Stimulated activated CD4-positive, alpha-beta T cell treated with anti-CD3 and anti-CD28 coated beads, Interleukin-4, amount 100 ng/mL, for 4 hours (primary cell): Measurements from ENCODE around the gene TSPOAP1.
A peak's percentile ranks its signal among the peaks of the same experiment; 100 is the strongest.

Experiments
- DNase-seq, 2 experiments: peaks; one replicate each; pipeline ENCODE4 v3.0.0-alpha.2; 2020

The TSPOAP1 gene

DNA sequence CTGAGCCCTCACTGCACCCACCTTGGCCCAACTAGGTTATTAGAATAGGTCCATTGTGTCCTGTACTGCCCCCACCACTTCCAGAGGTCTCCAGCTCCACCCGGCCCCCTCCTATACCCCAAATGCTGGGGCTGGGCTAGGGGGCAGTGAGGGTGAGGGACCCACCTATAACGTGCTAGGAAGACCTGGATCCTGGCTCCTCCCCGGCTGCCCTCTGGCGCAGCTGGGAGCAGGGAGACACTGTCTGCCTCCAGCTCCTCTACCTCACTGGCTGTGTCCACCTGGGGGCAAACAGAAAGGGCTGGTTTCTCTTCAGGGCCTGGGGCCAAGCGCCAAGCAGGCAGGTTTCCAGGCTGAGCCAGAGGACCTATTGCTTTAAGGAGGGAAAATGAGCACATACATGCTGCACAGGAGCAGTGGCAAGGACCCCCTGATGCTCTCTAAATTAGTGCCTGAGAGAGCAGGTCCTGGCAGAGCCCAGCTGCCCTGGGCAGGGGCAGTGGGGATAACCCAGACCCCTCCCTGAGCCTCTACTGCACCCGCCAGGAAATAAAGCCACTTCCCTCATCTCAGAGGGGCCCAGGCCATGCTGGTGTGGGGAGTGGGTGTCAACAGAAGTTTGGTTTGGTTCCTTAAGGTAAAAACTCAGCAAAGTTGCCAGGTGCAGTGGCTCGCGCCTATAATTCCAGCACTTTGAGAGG lies 12.2 kb downstream of the TSPOAP1 start:
- DNase-seq: no peak

DNA sequence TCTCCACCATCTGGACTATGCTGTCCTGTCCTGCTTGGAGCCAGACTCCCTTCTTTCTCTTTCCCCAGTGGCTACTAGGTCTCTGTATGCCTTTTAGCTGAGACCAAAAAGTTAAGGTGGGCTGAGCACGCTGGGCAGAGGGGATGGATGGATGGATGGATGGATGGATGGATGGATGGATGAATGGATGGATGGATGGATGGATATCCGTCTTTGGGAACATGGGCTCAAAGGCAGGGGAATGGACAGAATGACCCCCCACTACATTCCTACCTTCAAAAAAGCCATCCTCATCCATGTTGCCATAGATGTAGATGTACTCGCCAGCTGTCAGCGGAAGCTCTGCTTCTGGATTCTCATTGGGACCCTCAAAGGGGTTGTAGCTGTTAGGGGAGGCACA lies 12.8 kb downstream of the TSPOAP1 start:
- no peak for DNase-seq

DNA sequence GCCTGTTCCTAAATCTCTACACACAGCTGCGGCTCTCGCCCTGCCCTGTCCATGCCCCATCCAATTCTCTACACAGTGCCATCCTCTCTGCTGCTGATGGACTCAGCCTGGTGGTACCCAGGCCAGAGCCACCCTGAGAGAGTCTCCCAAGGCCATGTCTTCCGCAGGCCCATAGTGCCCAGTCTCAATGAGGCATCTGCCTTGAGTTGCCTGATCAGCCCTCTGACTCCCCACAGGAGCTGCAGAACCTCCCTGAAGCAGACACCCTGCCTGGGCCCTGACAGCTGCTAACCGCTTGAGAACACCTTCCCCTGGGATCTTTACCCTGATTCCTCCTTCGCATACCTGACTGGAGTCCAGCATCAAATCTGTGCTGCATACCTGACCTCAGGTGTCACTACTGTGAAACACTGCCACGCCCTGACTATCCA lies 13.3 kb downstream of the TSPOAP1 start:
- DNase-seq: no peak

DNA sequence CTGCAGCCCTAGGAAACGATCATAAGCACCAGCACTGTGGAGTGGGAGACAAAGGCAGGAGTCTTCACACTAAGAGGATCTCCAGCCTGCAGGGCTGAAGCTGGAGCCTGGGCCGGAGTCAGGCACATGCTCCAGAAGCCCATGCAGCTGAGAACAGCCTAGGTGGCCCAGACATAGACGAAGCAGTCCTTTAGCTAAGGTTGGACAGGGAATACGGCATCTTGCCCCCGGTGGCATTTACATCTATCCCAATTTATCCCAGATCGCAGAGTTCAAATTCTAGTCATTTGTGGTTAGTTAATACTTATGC lies 13.9 kb downstream of the TSPOAP1 start:
- no peak for DNase-seq

DNA sequence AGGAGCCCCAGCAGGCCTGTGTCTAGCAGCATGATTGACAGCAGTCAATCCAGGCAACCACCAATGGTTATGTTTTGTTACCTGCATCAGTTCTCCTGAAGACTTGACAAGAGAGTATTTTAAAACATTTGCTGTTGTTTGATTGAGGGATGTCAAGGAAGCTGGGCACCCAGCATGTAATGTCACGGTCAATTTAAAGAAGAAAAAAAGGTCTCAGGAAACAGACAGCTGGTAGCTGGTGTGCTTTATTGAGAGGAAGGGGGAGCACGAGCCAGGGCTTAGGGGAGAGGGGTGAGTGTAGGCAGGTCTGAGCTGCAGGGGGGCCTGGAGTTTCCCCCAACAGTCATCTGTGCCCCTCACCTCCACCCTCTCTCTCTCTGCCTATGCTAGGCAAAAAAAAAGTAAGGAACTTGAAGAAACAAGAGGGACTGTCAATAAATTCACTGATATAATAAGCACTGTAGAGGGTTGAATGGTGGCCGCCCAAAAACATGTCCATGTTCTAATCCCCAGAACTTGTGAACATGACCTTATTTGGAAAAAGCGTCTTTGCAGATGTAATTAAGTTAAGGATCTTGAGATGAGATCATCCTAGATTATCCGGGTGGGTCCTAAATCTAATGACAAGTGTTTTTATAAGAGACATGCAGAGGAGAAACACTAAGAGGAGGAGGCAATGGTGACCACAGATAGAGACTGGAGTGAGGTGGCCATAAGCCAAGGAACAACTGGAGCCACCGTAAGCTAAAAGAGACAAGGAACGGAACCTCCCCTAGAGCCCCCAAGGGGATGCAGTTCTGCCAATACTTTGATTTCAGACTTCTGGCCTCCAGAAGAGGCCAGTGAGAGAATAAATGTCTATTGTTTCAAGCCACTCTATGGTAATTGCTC lies 14.5 kb downstream of the TSPOAP1 start:
- DNase-seq: no peak

DNA sequence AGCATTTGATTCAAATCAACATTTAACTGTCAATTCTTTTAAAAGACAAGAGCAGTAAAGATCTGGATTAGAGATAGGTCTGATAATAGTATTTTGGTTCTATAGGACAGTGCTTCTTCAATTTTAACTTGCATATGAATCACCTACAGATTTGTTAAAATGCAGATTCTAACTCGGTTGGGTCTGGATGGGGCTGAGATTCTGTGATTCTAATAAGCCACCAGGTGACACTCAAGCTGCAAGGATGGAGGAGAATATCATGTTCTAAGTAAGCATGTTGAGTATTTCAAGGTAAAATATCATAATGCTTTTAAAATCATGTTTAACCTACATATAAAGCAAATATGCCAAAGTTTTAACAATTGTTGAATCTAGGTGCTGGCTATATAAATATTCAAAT lies 15.8 kb downstream of the TSPOAP1 start:
- DNase-seq: no peak

DNA sequence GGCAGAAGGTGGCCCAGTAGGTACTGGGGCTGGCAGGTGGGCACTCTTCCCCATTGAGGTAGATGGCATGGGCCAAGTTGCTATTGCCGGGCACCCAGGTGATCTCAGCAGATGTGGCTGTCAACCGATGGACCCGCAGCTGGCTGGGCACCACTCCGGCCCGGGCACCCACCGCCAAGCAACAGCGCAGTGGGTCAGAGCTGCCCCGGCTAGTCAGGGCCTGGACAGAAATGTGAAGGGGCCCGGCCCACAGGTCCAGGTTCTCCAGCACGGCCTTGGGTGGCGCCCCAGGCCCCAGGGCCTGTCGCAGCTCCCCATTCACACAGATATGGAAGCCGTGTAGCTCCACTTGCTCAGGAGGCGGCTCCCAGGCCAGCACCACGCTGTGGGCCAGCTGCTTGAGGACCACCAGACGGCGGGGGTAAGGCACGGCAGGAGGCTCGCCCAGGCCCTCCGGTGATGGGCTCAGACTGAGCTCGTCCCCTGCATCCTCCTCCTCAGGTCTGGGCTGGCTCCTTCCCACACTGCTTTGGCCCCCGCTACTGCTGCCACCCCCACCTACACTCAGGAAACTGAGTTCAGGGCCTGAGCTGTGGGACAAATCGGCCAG lies 16.5 kb downstream of the TSPOAP1 start:
- no peak for DNase-seq

DNA sequence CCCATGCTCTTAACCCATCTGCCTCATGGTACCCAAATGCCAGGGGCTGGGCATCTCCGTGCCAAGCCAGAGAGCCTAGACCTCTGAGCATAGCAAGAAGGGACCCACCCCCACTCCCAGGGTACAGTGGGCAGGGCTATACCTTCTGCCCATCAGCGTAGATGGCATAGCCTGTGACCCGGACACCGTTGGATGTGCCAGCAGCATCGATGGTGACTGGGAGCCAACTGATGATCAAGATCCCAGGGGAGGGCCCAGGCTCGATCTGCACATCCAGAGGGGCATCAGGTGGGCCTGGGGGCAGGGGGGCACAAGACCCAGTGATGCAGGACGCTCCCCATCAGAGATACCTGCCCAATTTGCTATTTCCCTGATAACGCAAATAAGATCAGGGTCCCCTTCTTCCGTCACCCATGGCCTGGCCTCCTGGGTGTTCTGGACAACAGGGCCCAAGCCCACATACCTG lies 17.1 kb downstream of the TSPOAP1 start:
- no peak for DNase-seq

DNA sequence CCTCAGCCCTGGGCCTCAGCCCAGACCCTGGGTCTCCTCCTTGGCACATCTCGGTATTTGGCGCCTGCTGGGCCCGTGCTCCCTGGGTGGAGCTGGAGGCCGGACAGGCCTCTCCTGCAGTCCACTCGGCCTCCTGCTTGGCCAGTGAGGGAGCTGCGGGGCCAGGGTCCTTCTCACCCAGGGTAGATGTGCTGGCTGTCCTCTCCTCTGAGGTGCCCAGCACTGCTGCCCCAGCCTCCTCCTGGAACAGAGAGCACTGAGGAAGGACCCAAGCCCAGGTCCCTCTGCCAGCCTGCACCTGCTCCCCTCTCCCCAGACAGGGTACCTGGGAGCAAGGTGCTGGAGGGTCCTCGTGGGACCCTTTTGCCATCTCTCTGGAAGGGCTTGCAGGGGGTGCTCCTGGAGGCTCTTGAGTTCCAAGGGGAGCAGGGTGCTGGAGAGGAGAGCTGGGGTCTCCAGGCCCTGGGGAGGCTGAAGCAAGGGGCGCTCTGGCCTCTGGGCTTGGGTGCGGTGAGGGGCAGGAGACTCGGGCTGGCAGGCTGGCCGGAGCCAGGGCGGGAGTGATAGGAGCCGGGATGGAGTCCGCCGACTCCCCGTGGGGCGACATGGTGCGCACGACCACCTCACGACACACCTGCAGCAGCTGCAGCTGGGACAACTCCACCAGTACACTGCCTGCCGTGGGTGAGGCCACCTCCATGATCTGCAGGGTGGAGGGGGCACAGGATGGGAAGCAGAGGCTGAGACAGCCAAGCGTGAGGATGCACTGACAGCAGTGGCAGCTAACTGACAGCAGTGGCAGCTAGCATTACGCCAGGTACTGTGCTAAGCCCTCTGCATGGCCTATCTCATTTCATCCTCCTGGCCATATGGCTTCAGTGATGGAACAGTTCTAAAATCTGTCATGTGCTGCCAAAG lies 17.8 kb downstream of the TSPOAP1 start:
- DNase-seq: no peak

DNA sequence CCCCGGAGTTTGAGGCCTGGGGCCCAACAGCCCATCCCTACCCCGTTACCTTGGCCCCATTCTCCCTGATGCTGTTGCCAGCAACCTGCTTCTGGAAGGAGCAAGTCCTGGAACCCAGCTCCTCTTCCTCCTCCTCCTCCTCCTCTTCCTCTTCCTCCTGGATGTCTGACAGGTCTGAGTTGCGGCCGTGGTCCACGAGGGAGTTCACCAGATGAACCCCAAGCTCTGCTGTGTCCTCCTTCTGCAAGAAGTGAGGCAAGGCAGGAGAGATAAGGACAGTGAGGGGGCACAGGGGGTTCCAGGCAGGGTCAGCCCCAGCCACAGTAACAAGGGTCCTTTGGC lies 18.7 kb downstream of the TSPOAP1 start:
- DNase-seq: no peak

DNA sequence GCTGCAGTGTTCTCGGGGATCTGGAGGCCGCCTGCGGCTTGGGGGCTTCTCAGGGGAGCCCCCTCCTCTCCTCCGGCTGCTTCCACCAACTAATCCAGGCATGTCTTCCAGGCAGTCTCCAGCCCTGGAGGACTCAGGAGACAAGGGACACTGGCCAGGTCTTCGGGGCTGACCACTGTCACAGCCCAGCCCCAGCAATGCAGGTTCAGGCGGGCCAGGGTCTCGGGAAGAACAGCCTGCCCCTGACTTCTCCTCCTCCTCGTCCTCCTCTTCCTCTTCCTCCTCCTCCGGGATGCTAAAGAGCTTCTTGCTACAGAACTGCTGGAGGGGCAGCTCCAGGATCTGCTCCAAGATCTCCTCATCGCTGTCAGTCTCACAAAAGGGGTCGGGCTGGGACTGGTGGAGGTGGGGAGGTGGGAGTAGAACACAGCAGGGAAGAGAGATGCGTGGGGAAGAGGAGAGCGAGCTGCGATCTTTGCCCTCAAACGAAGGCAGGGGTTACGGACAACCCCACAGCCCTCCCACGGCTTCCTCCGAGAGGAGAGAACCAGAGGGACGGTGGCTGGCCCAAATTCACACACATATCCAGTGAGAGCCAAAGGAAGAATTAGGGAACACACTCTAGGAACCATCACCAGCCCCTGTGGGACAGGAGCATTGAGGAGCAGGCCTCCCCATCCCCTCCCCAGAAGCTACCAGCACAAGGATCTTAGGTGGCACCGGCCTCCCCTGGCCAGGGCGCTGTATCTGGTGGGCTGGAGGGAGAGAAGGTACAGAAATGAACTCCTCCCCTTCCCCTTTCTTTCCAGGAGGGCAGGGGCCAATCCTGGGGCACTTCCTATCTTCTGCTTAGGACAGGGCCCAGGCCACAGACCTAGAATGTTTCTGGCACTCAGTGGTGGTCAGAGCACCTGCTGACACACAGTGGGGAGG lies 19.3 kb downstream of the TSPOAP1 start:
- no peak for DNase-seq

DNA sequence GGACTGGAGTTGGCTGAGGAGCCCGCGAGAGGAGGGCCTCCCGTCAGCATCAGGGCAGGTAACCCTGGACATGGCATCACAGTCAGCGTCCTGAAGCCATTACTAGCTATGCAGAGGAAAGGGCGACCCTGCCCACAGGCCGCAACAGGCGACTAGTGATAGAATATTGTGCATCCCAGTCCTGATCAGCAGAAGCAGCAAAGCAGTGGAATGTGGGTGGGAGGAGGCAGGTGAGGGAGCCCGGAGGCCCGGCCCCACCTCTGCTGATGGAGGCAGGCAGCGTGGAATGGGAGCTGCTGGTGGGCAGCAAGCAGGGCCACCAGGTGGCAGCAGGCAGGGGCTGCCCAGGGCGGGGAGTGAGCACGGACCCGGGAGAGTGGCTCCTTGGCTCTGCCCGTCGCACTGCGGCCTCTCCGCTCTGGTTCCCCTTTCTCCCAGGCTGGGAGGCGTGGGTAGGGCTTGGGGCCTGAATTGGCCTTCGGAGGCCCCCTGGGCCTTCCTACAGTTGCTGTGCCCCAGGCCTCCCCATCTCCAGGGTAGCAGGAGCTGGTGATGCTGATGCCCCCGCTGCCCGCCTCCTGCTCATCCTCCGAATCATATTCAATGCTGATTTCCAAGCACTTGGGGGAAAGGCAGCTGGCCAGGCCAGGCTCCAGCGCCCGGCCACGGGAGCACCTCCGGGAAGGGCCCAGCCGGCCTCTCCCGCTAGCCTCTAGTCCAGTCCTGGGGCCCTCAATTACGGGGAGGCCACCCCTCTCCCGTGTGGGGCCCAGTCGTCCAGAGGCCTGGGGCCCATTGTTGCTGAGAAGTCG lies 20.2 kb downstream of the TSPOAP1 start:
- DNase-seq: no peak

DNA sequence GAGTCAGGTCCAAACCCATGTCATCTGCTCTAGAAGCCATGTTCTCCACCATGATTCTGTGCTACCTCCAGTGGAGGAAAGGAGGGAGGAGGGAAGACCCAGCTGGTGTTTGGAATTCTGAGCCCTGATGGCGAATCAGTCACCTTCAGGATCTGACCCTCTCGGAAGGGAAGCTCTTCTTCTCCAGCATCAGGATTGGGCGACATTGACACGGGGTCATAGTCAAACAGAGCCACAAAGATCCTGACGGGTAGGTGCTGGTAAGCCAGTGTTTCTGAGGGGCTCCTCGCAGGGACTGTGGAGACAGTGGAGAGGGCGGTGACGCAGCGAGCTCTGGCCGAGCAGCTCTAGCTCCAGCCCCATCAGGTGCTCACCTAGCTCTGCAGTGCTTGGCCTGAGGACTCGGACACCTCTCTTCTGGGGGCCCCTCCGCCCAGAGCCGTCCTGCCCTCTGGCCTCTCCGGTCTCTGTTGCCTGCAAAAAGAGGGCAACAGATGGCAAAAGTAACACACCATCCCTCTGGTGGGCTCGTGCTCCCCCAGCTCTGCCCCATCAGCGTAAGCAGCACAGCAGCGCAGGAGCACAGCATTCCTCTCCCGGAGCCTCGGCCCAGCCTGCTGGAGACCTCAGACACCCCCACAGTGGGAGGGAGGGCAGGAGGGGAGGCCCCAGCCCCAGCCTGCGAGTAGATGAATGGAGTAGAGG lies 21.0 kb downstream of the TSPOAP1 start:
- DNase-seq: no peak

DNA sequence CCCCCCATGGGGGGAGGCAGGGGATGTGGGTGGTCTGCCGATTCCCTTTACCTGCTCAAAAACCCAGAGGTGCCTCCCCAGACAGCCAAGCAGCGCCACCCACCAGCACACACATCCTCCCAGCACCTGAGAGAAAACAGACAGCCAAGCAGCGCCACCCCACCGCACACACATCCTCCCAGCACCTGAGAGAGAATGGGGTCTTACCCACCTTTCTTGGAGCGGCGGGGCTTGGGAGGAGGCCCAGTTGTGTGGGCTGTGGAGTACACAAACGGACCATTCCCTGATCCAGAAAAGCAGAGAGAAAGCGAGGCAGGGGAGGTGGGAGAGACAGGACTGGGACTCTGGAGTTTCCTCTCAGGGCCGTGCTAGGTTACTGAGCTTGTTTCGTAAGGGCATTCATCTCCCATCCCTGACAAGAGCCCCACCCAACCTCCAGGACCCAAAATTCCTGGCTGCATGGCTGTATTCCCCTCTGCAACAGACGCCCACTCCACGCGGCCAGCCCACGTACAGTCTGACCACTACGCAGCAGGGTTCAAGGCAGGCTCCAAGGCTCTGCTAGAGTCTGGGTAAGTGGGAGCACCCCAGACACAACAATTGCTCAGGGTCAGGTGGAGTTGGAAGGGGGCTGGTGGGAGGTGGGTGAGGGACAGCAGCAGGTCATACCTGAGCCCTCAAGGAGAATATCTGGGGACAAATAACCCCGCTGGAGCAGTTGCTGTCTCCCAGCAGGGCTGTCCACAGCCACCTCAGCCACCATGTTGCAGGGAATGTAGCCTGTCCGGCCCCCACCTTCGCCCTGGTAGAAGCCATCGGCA lies 22.3 kb downstream of the TSPOAP1 start:
- DNase-seq: no peak

DNA sequence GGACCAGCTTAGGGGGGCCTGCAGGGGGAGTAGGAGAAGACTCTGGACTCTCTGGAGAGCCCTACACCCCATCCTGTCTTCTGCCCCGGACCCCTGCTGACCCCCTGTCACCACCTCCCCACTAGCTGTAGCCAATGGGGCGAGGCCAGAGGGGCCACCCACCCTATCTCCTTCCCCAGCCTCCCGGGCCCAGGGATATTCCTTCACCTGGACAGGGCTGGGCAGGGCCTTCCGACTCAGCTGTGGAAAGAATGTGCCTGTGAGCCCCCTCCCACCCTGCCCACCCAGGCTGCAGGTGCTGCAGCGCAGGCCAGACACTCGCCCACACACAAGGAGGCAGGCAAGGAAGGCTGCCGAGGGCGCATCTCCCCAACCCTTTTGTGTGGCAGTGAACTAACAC lies 23.0 kb downstream of the TSPOAP1 start:
- no peak for DNase-seq

DNA sequence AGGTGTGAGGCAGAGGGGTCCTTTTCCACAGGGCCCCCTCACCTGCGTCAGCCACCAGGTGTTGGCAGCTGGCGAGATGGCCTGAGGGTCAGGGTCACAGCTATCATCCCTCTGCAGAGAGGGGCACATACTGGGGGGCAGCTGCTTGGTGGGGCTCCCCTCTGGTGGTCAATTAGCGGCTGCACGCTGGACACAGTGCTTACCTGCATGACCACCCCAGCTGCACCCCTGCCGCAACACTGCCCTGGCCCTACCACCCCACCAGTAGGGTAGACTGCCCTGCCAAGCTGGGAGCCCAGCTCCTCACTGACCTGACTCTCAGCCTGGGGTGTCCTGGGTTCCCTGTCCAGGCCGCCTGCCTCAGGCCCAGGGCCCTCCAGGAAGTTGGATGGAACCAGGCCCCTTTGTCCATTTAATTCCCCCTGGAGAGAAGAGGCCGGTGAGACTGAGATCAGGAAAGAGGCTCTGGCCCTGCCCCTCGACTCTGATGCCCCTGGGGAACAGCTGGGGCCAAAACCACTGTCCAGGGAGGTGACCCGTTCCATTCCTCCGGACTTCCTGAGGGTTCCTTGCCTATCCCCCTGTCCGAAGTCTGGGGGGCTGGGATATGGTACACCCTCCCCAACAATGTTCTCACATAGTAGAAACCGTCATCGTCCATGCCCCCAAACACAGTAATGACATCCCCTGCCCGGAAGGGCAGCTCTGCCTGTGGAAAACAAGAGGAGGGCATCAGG lies 23.7 kb downstream of the TSPOAP1 start:
- DNase-seq: no peak

DNA sequence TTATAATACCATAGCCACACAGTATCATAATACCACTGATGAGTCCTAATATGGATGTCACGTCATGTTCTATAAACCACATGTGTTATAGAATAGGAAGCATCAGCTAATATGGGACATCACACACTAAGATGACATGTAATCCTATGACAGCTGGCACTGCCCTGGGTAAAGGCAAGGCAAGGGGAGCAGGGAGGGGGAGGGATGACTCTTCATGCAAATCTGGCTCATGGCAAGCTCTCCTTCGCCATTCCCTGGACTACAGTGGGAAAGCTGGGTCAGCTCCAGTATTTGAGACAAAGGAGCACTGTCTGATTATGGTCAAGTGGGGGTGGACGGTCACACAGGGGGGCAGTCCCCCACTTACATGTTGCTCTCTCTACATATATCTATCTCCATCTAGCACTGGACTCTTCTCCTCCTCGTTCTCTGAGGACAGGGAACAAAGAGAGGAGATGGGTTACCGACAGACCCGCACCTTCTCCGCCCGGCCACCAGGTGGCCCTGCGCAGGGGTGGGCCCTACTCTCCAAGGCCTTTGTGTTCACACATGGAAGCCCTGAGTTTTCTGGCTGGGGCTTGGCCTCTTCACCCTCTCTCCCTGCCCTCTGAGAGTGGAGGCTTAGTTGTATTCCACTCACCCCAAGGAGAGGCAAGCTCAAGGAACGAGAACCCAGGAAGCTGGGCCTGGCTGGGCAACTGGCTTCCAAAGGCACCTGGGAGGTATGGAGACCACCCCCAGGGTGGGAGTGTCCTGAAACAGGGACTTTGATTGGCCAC lies 24.4 kb downstream of the TSPOAP1 start:
- DNase-seq: peak; percentile 52 to 53
